ENCODE data around the gene BIRC6. TPM values are rescaled to one million over a fixed set of nuclear protein-coding genes. Genes with fewer than 3 reads are reported as not detected.

BIRC6 gene
- polyA plus RNA-seq, 1 donor (not counting 4 experiments of a cell fraction or from before 2014, with no cell fraction given) = 57.0 TPM

DNA sequence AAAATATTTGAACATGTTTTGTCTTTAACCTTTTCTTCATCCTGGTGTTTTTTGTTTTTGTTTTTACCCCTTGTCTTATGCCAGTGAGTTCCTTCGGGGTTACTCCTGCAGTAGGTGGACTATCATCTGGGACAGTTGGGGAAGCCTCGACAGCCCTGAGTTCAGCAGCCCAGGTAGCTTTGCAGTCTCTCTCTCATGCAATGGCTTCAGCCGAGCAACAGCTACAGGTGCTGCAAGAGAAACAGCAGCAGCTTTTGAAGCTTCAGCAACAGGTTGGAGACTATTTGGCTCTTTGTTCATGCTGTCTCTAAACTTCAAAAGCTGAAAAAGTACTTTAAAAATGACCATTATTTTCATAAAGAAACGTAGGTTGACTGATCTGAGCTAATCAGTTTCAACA, 106.3 kb downstream of the BIRC6 start:
- Histone ChIP-seq H4K20me1 (ENCODE audit: control insufficient read depth, extremely low read depth, insufficient read depth, low read length) (no peaks in the 10 kb centered on the region), H3K9me1 (ENCODE audit: control insufficient read depth, extremely low read depth, insufficient read depth, low read length) (no peaks in the 10 kb centered on the region), H3K4me1 (ENCODE audit: control insufficient read depth, extremely low read depth, insufficient read depth, low read length) (no peaks in the 10 kb centered on the region), H3K27me3 (ENCODE audit: control insufficient read depth, extremely low read depth, insufficient read depth, low read length) (no peaks in the 10 kb centered on the region), H3K36me3 (ENCODE audit: control insufficient read depth in 2 of 2, extremely low read depth in 1 of 2, insufficient read depth in 2 of 2, low read length in 2 of 2) (peaks cover 8 to 10% of the 10 kb centered on the region in 2 experiments), H3K4me3 (ENCODE audit: control insufficient read depth in 2 of 3, extremely low read depth in 1 of 3, insufficient read depth in 2 of 3, low read depth in 1 of 3, low read length in 3 of 3) (no peak overlapping the region), H3K9ac (ENCODE audit: control insufficient read depth, extremely low read depth, insufficient read depth, low read length) (no peak overlapping the region), H3K27ac (ENCODE audit: control insufficient read depth, insufficient read depth, low read length) (no peak overlapping the region), H2AFZ (ENCODE audit: control insufficient read depth, low read length) (no peak overlapping the region), H3K79me2 (ENCODE audit: control insufficient read depth, insufficient read depth, low read length) (peaks cover 9% of the 10 kb centered on the region), H3K4me2 (ENCODE audit: control insufficient read depth, extremely low read depth, insufficient read depth, low read depth, low read length) (no peak overlapping the region), H3K9me3 (ENCODE audit: control insufficient read depth, low read depth, low read length) (no peaks in the 10 kb centered on the region)
- no peak for FAIRE-seq
- DNase-seq (ENCODE audit: low read depth, low spot score) = no peak
- dilution Hi-C loops (cut with MboI; ENCODE audit: extremely low pct_ligation_motif_present, low sequenced_read_pairs) = no loop called here
- no peak for TF ChIP-seq EZH2 (IDR thresholded peaks at IDR 0.05; ENCODE audit: low read length)
- TF ChIP-seq, protein P1, sequence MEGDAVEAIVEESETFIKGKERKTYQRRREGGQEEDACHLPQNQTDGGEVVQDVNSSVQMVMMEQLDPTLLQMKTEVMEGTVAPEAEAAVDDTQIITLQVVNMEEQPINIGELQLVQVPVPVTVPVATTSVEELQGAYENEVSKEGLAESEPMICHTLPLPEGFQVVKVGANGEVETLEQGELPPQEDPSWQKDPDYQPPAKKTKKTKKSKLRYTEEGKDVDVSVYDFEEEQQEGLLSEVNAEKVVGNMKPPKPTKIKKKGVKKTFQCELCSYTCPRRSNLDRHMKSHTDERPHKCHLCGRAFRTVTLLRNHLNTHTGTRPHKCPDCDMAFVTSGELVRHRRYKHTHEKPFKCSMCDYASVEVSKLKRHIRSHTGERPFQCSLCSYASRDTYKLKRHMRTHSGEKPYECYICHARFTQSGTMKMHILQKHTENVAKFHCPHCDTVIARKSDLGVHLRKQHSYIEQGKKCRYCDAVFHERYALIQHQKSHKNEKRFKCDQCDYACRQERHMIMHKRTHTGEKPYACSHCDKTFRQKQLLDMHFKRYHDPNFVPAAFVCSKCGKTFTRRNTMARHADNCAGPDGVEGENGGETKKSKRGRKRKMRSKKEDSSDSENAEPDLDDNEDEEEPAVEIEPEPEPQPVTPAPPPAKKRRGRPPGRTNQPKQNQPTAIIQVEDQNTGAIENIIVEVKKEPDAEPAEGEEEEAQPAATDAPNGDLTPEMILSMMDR (optimal IDR thresholded peaks at IDR 0.05 in 1 of 3, IDR thresholded peaks at IDR 0.05 in 1 of 3, conservative IDR thresholded peaks at IDR 0.05 in 1 of 3; ENCODE audit: extremely low read depth in 1 of 3, insufficient read depth in 2 of 3, low read length in 3 of 3) = no peak

DNA sequence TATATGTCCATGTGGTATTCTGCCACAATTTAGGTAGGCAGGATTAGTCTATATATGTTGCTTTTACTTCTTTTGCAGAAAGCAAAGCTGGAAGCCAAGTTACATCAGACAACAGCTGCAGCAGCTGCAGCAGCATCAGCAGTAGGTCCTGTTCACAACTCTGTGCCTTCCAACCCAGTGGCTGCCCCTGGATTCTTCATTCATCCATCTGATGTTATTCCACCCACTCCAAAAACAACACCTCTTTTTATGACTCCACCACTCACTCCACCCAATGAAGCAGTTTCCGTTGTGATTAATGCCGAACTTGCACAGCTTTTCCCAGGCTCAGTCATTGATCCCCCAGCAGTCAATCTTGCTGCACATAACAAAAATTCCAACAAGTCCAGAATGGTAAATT, 107.6 kb downstream of the BIRC6 start:
- Histone ChIP-seq H3K9ac (ENCODE audit: control insufficient read depth, extremely low read depth, insufficient read depth, low read length) (no peak overlapping the region), H3K79me2 (ENCODE audit: control insufficient read depth, insufficient read depth, low read length) (peaks cover 3% of the 10 kb centered on the region), H3K9me1 (ENCODE audit: control insufficient read depth, extremely low read depth, insufficient read depth, low read length) (no peaks in the 10 kb centered on the region), H3K27me3 (ENCODE audit: control insufficient read depth, extremely low read depth, insufficient read depth, low read length) (no peaks in the 10 kb centered on the region), H3K4me2 (ENCODE audit: control insufficient read depth, extremely low read depth, insufficient read depth, low read depth, low read length) (no peak overlapping the region), H3K9me3 (ENCODE audit: control insufficient read depth, low read depth, low read length) (no peaks in the 10 kb centered on the region), H3K27ac (ENCODE audit: control insufficient read depth, insufficient read depth, low read length) (no peak overlapping the region), H3K36me3 (ENCODE audit: control insufficient read depth in 2 of 2, extremely low read depth in 1 of 2, insufficient read depth in 2 of 2, low read length in 2 of 2) (peaks cover 14 to 17% of the 10 kb centered on the region in 2 experiments), H3K4me1 (ENCODE audit: control insufficient read depth, extremely low read depth, insufficient read depth, low read length) (no peaks in the 10 kb centered on the region), H4K20me1 (ENCODE audit: control insufficient read depth, extremely low read depth, insufficient read depth, low read length) (no peaks in the 10 kb centered on the region), H3K4me3 (ENCODE audit: control insufficient read depth in 2 of 3, extremely low read depth in 1 of 3, insufficient read depth in 2 of 3, low read depth in 1 of 3, low read length in 3 of 3) (no peak overlapping the region), H2AFZ (ENCODE audit: control insufficient read depth, low read length) (no peak overlapping the region)
- DNase-seq (ENCODE audit: low read depth, low spot score) (no peak), FAIRE-seq (no peak)
- dilution Hi-C loops (cut with MboI; ENCODE audit: extremely low pct_ligation_motif_present, low sequenced_read_pairs) = no loop called here
- TF ChIP-seq, protein P1 (optimal IDR thresholded peaks at IDR 0.05 in 1 of 3, IDR thresholded peaks at IDR 0.05 in 1 of 3, conservative IDR thresholded peaks at IDR 0.05 in 1 of 3; ENCODE audit: extremely low read depth in 1 of 3, insufficient read depth in 2 of 3, low read length in 3 of 3) = no peak
- TF ChIP-seq EZH2 (IDR thresholded peaks at IDR 0.05; ENCODE audit: low read length) = no peak
